ENCODE results near the gene TMEM86A. TPM values are rescaled to one million over a fixed set of nuclear protein-coding genes. Genes with fewer than 3 reads are reported as not detected.

Gene TMEM86A
- total RNA-seq, 4 donors from 2014 or later: 17.1 to 57.0 (median 41.1) TPM

GRCh38 chr11:18741783-18742182 lies 43.2 kb downstream of the TMEM86A start:
- H3K9me3 ChIP-seq: no peaks in the 10 kb centered on the region
- TF ChIP-seq POLR2A (IDR thresholded peaks at IDR 0.05) (no peak), CTCF (IDR thresholded peaks at IDR 0.05) (no peak), EP300 (IDR thresholded peaks at IDR 0.05) (no peak), POLR2AphosphoS5 (IDR thresholded peaks at IDR 0.05) (no peak)
- no peak overlapping the region for H3K4me3 ChIP-seq
- no peaks in the 10 kb centered on the region for H3K27me3 ChIP-seq
- DNase-seq (ENCODE audit: low spot score in 2 of 2): no peak
- H3K4me1 ChIP-seq: no peaks in the 10 kb centered on the region
- H3K36me3 ChIP-seq: no peaks in the 10 kb centered on the region
- H3K27ac ChIP-seq: no peak overlapping the region
- WGBS: 82% methylated on average over 3 of the region's 3 CpGs

- H3K27ac ChIP-seq: no peak overlapping the region
- TF ChIP-seq POLR2AphosphoS5 (IDR thresholded peaks at IDR 0.05): no peak
- TF ChIP-seq CTCF (IDR thresholded peaks at IDR 0.05): no peak
- TF ChIP-seq EP300 (IDR thresholded peaks at IDR 0.05): no peak
- TF ChIP-seq POLR2A (IDR thresholded peaks at IDR 0.05): no peak
- no peaks in the 10 kb centered on the region for H3K36me3 ChIP-seq
- no peaks in the 10 kb centered on the region for H3K27me3 ChIP-seq
- 87% methylated on average over 10 of the region's 10 CpGs for WGBS
- no peak for DNase-seq (ENCODE audit: low spot score in 2 of 2)
- no peaks in the 10 kb centered on the region for H3K9me3 ChIP-seq
- no peak overlapping the region for H3K4me3 ChIP-seq
- no peaks in the 10 kb centered on the region for H3K4me1 ChIP-seq
Observed at GRCh38 chr11:18743365-18743764, 44.8 kb downstream of the TMEM86A start.

- H3K27ac ChIP-seq: no peak overlapping the region
- no peak overlapping the region for H3K4me3 ChIP-seq
- no peaks in the 10 kb centered on the region for H3K9me3 ChIP-seq
- H3K4me1 ChIP-seq: no peaks in the 10 kb centered on the region
- no peak for TF ChIP-seq POLR2AphosphoS5 (IDR thresholded peaks at IDR 0.05)
- no peak for TF ChIP-seq CTCF (IDR thresholded peaks at IDR 0.05)
- TF ChIP-seq POLR2A (IDR thresholded peaks at IDR 0.05): no peak
- no peak for TF ChIP-seq EP300 (IDR thresholded peaks at IDR 0.05)
- no peak for DNase-seq (ENCODE audit: low spot score in 2 of 2)
- 82% methylated on average over 13 of the region's 15 CpGs for WGBS
- H3K27me3 ChIP-seq: no peaks in the 10 kb centered on the region
- H3K36me3 ChIP-seq: no peaks in the 10 kb centered on the region
Observed at GRCh38 chr11:18743900-18744514, 45.4 kb downstream of the TMEM86A start.

- no peaks in the 10 kb centered on the region for H3K36me3 ChIP-seq
- no peak overlapping the region for H3K4me3 ChIP-seq
- H3K9me3 ChIP-seq: no peaks in the 10 kb centered on the region
- no peaks in the 10 kb centered on the region for H3K27me3 ChIP-seq
- H3K4me1 ChIP-seq: peaks cover 12% of the 10 kb centered on the region
- no peak overlapping the region for H3K27ac ChIP-seq
- no peak for DNase-seq (ENCODE audit: low spot score in 2 of 2)
- WGBS: 76% methylated on average over 6 of the region's 6 CpGs
- TF ChIP-seq POLR2A (IDR thresholded peaks at IDR 0.05) (no peak), POLR2AphosphoS5 (IDR thresholded peaks at IDR 0.05) (no peak), EP300 (IDR thresholded peaks at IDR 0.05) (no peak), CTCF (IDR thresholded peaks at IDR 0.05) (no peak)
Observed at GRCh38 chr11:18745251-18745650, 46.7 kb downstream of the TMEM86A start.

GRCh38 chr11:18748766-18749365 lies 50.3 kb downstream of the TMEM86A start:
- no peak for TF ChIP-seq CTCF (IDR thresholded peaks at IDR 0.05)
- TF ChIP-seq POLR2AphosphoS5 (IDR thresholded peaks at IDR 0.05): no peak
- TF ChIP-seq POLR2A (IDR thresholded peaks at IDR 0.05): no peak
- no peak for TF ChIP-seq EP300 (IDR thresholded peaks at IDR 0.05)
- no peak for DNase-seq (ENCODE audit: low spot score in 2 of 2)
- WGBS: 91% methylated on average over 13 of the region's 13 CpGs
- H3K36me3 ChIP-seq: no peaks in the 10 kb centered on the region
- no peaks in the 10 kb centered on the region for H3K9me3 ChIP-seq
- no peak overlapping the region for H3K27ac ChIP-seq
- no peak overlapping the region for H3K4me3 ChIP-seq
- H3K27me3 ChIP-seq: no peaks in the 10 kb centered on the region
- H3K4me1 ChIP-seq: peaks cover 14% of the 10 kb centered on the region

Measured in suprapubic skin (tissue), 4 donors.